PC-9 (cell line): ENCODE results near the gene HOXC10. TPM values are rescaled to one million over a fixed set of nuclear protein-coding genes. Genes with fewer than 3 reads are reported as not detected.

Experiments used
- BruUV-seq: library from RNA; stranded (reverse); fragments of 400-500 nt; replicated peaks from 2 replicates; lab custom pipeline; 2021; lab: Mats Ljungman, UMichigan
- CTCF ChIA-PET: fragments of 300-600 bp; sonication (Branson Sonifier 250); formaldehyde crosslinking; loops from one replicate; lab custom pipeline; 2022; ENCODE audit warnings: antibody characterized with exemption; lab: Charles Lee
- POLR2A ChIA-PET: fragments of 300-600 bp; sonication (Branson Sonifier 250); formaldehyde crosslinking; loops from one replicate; lab custom pipeline; 2022; ENCODE audit warnings: antibody characterized with exemption; ENCODE audit not compliant: unreplicated experiment; lab: Charles Lee
- DNase-seq, 2 experiments: peaks; one replicate each; pipeline versions ENCODE4 v3.0.0 to v3.0.0-alpha.2; 2015 to 2022; ENCODE audit warnings: mixed read lengths in 1 of 2
- H2AFZ ChIP-seq: fragments of 200-600 bp; sonication (generic); 2 replicates; pipeline ENCODE4 v1.8.1; 2017; ENCODE audit warnings: antibody characterized with exemption
- H3F3A ChIP-seq: fragments of 200-600 bp; sonication (generic); 2 replicates; pipeline ENCODE4 v1.8.1; 2017; ENCODE audit warnings: antibody characterized with exemption, mild to moderate bottlenecking, low read depth; ENCODE audit not compliant: insufficient read depth
- H3K27ac ChIP-seq: fragments of 200-600 bp; sonication (generic); 2 replicates; pipeline ENCODE4 v1.6.1; 2016; ENCODE audit warnings: mixed run types
- H3K27me3 ChIP-seq: fragments of 200-600 bp; sonication (generic); 2 replicates; pipeline ENCODE4 v1.6.1; 2016; ENCODE audit warnings: low read depth, mixed run types; ENCODE audit not compliant: insufficient read depth
- H3K36me3 ChIP-seq: fragments of 200-600 bp; sonication (generic); 2 replicates; pipeline ENCODE4 v1.6.1; 2016; ENCODE audit warnings: low read depth, mixed run types
- H3K4me1 ChIP-seq: fragments of 200-600 bp; sonication (generic); replicated peaks from 2 replicates; pipeline ENCODE4 v1.6.1; 2016; ENCODE audit warnings: mixed run types; ENCODE audit not compliant: insufficient read depth
- H3K4me2 ChIP-seq: fragments of 200-600 bp; sonication (generic); 2 replicates; pipeline ENCODE4 v1.6.1; 2017; ENCODE audit warnings: mixed run types
- H3K4me3 ChIP-seq: fragments of 200-600 bp; sonication (generic); 2 replicates; pipeline ENCODE4 v1.6.1; 2016; ENCODE audit warnings: mixed run types
- H3K79me2 ChIP-seq: fragments of 200-600 bp; sonication (generic); 2 replicates; pipeline ENCODE4 v1.6.1; 2017; ENCODE audit warnings: low read depth, mixed run types
- H3K9me2 ChIP-seq: fragments of 200-600 bp; sonication (generic); 2 replicates; pipeline ENCODE4 v1.8.1; 2017; ENCODE audit warnings: mild to moderate bottlenecking; ENCODE audit not compliant: insufficient read depth
- H3K9me3 ChIP-seq: fragments of 200-600 bp; sonication (generic); 2 replicates; pipeline ENCODE4 v1.8.1; 2016; ENCODE audit warnings: low read depth; ENCODE audit not compliant: insufficient read depth
- H4K20me1 ChIP-seq: fragments of 200-600 bp; sonication (generic); 2 replicates; pipeline ENCODE4 v1.8.1; 2017; ENCODE audit not compliant: insufficient read depth
- CTCF ChIP-seq: fragments of 200-600 bp; sonication (generic); conservative IDR thresholded peaks from 2 replicates; pipeline ENCODE4 v1.6.1; 2017; ENCODE audit warnings: mixed run types, antibody characterized with exemption, mild to moderate bottlenecking, moderate library complexity
- EZH2 ChIP-seq: fragments of 200-600 bp; sonication (generic); IDR thresholded peaks from 2 replicates; pipeline ENCODE4 v1.8.0; 2017; ENCODE audit warnings: antibody characterized with exemption, low read depth
- intact Hi-C: fragments of 100-400 bp; cut with micrococcal nuclease; formaldehyde crosslinking; loops from one replicate; pipeline ENCODE4 v1.10.0; 2022; ENCODE audit not compliant: unreplicated experiment
- total RNA-seq: library from RNA; stranded (reverse); gene quantifications from 2 replicates; pipeline ENCODE4 v1.2.3, GENCODE V29; 2021

HOXC10 gene
- total RNA-seq, 1 experiment from 2014 or later = 1.1 TPM

- no peak for TF ChIP-seq EZH2
- TF ChIP-seq CTCF = no peak
- H4K20me1 ChIP-seq = no peaks in the 10 kb centered on the region
- no peaks in the 10 kb centered on the region for H3K9me2 ChIP-seq
- H3K27me3 ChIP-seq = peaks cover 15% of the 10 kb centered on the region
- POLR2A ChIA-PET = no interaction called here
- no peaks in the 10 kb centered on the region for H3K9me3 ChIP-seq
- H3K4me1 ChIP-seq = 0 out of 2 replicates have a peak, but pooled peaks cover 5% of the 10 kb centered on the region
- DNase-seq = no peak
- no TSS peak for BruUV-seq
- no peak overlapping the region for H2AFZ ChIP-seq
- H3K4me2 ChIP-seq = no peak overlapping the region
- intact Hi-C loops = no loop called here
- no peak overlapping the region for H3K4me3 ChIP-seq
- H3K36me3 ChIP-seq = no peaks in the 10 kb centered on the region
- H3F3A ChIP-seq = no peaks in the 10 kb centered on the region
- H3K27ac ChIP-seq = no peak overlapping the region
- H3K79me2 ChIP-seq = no peaks in the 10 kb centered on the region
- CTCF ChIA-PET = no interaction called here
Observed at GRCh38 chr12:54036620-54037359, 51.8 kb downstream of the HOXC10 start.

GRCh38 chr12:54037360-54038283, 52.7 kb downstream of the HOXC10 start:
- no TSS peak for BruUV-seq
- TF ChIP-seq EZH2 (no peak), CTCF (no peak)
- Histone ChIP-seq H2AFZ (no peak overlapping the region), H3K36me3 (no peaks in the 10 kb centered on the region), H3K9me2 (no peaks in the 10 kb centered on the region), H3K4me3 (no peak overlapping the region), H3K27me3 (peaks cover 17% of the 10 kb centered on the region), H4K20me1 (no peaks in the 10 kb centered on the region), H3K79me2 (no peaks in the 10 kb centered on the region), H3K4me2 (no peak overlapping the region), H3F3A (no peaks in the 10 kb centered on the region), H3K27ac (no peak overlapping the region), H3K9me3 (no peaks in the 10 kb centered on the region), H3K4me1 (0 out of 2 replicates have a peak, but pooled peaks cover 5% of the 10 kb centered on the region)
- intact Hi-C loops = no loop called here
- DNase-seq = no peak
- CTCF ChIA-PET = no interaction called here
- POLR2A ChIA-PET = no interaction called here

- intact Hi-C loops = no loop called here
- H3K4me3 ChIP-seq = no peak overlapping the region
- BruUV-seq = no TSS peak
- H3K36me3 ChIP-seq = no peaks in the 10 kb centered on the region
- no peak for TF ChIP-seq EZH2
- TF ChIP-seq CTCF = no peak
- H2AFZ ChIP-seq = no peak overlapping the region
- no peaks in the 10 kb centered on the region for H3K9me3 ChIP-seq
- H3K4me1 ChIP-seq = no peaks in the 10 kb centered on the region
- ChIA-PET CTCF (interaction anchor here (0.6 kb wide), 1 partner anchor 38 kb away, joined by 3 read pairs; the partner anchor contains the start of gene HOXC9), POLR2A (interaction anchor here (0.5 kb wide), 1 partner anchor 15 kb away, joined by 6 read pairs; the partner anchor contains the start of gene HOXC4)
- H3K27me3 ChIP-seq = peaks cover 25% of the 10 kb centered on the region
- no peaks in the 10 kb centered on the region for H3K9me2 ChIP-seq
- no peak overlapping the region for H3K27ac ChIP-seq
- no peak for DNase-seq
- no peak overlapping the region for H3K4me2 ChIP-seq
- H4K20me1 ChIP-seq = no peaks in the 10 kb centered on the region
- H3K79me2 ChIP-seq = no peaks in the 10 kb centered on the region
- no peaks in the 10 kb centered on the region for H3F3A ChIP-seq
Observed at GRCh38 chr12:54038284-54038870, 53.4 kb downstream of the HOXC10 start.
